Loucy (cell line): ENCODE results near the gene TPX2.

Experiments used
- EZH2phosphoT487 ChIP-seq: fragments of 200-600 bp; IDR thresholded peaks from 2 replicates; pipeline ENCODE4 v1.6.1; 2018; ENCODE audit warnings: antibody characterized with exemption, mild to moderate bottlenecking, moderate library complexity, borderline replicate concordance
- TF ChIP-seq, protein P1 (sequence below): fragments of 200-600 bp; sonication (generic); conservative IDR thresholded peaks from 2 replicates; pipeline ENCODE4 v1.5.1; 2014; ENCODE audit warnings: mild to moderate bottlenecking, antibody characterized with exemption, low read length

GRCh38 chr20:31717478-31718201, 21.4 kb upstream of the TPX2 start:
- TF ChIP-seq, protein P1, sequence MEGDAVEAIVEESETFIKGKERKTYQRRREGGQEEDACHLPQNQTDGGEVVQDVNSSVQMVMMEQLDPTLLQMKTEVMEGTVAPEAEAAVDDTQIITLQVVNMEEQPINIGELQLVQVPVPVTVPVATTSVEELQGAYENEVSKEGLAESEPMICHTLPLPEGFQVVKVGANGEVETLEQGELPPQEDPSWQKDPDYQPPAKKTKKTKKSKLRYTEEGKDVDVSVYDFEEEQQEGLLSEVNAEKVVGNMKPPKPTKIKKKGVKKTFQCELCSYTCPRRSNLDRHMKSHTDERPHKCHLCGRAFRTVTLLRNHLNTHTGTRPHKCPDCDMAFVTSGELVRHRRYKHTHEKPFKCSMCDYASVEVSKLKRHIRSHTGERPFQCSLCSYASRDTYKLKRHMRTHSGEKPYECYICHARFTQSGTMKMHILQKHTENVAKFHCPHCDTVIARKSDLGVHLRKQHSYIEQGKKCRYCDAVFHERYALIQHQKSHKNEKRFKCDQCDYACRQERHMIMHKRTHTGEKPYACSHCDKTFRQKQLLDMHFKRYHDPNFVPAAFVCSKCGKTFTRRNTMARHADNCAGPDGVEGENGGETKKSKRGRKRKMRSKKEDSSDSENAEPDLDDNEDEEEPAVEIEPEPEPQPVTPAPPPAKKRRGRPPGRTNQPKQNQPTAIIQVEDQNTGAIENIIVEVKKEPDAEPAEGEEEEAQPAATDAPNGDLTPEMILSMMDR = no peak
- no peak for TF ChIP-seq EZH2phosphoT487
